A549 (cell line): ENCODE measurements around the gene DSG3. TPM values are rescaled to one million over a fixed set of nuclear protein-coding genes. Genes with fewer than 3 reads are reported as not detected.

Experiments
- ATAC-seq, 2 experiments: fragments of 200-7000 bp in 1 of 2; fragments of >200 bp in 1 of 2; cut with Nextera tagmentation in 1 of 2; cut with Tn5 transposase in 1 of 2; 3 replicates each; pipeline versions ENCODE4 v1.8.0 to v1.9.1; 2018 to 2020; ENCODE audit warnings: mild to moderate bottlenecking in 1 of 2, moderate library complexity in 1 of 2
- CTCF ChIA-PET: fragments of 300-600 bp; sonication (Branson Sonifier 250); formaldehyde crosslinking; extraction: SDS; loops from one replicate; lab custom pipeline; 2021; ENCODE audit warnings: antibody characterized with exemption, inconsistent platforms; lab: Yijun Ruan, JAX
- POLR2A ChIA-PET: fragments of 350-600 bp; formaldehyde crosslinking; extraction: SDS; loops from one replicate; lab custom pipeline; 2021; ENCODE audit warnings: antibody characterized with exemption, inconsistent platforms; lab: Yijun Ruan, JAX
- DNase-seq, 2 experiments: peaks; one replicate each; pipeline versions ENCODE4 v3.0.0 to v3.0.0-alpha.2; 2011 to 2016; ENCODE audit warnings: low read depth in 1 of 2, low spot score in 1 of 2
- FAIRE-seq: peaks from 2 replicates; lab custom pipeline; 2011; peaks lifted over from hg19 to GRCh38; lab: Jason Lieb, UNC
- H3K27ac ChIP-seq, 2 experiments: fragments of >200 bp; sonication (Bioruptor Twin); formaldehyde crosslinking; 3 replicates each; pipeline ENCODE4 v1.5.1; 2016 to 2017
- H3K4me1 ChIP-seq: fragments of >200 bp; sonication (Bioruptor Twin); formaldehyde crosslinking; 3 replicates; pipeline ENCODE4 v1.6.1; 2016
- H3K4me2 ChIP-seq: fragments of >200 bp; sonication (Bioruptor Twin); formaldehyde crosslinking; 3 replicates; pipeline ENCODE4 v1.6.1; 2016
- H3K4me3 ChIP-seq: fragments of >200 bp; sonication (Bioruptor Twin); formaldehyde crosslinking; 3 replicates; pipeline ENCODE4 v1.5.1; 2016
- H3K9me3 ChIP-seq: fragments of >200 bp; sonication (Bioruptor Twin); formaldehyde crosslinking; 3 replicates; pipeline ENCODE4 v1.6.1; 2016
- ATOH8 ChIP-seq: fragments of 250-450 bp; sonication (Bioruptor Pico); IDR thresholded peaks from 2 replicates; pipeline ENCODE4 v1.5.0; 2020; ENCODE audit warnings: low read depth, mild to moderate bottlenecking, moderate library complexity
- CBX8 ChIP-seq: fragments of 200-600 bp; sonication (generic); IDR thresholded peaks from 2 replicates; pipeline ENCODE4 v1.6.1; 2016
- CHD2 ChIP-seq: fragments of 150-350 bp; IDR thresholded peaks from 2 replicates; pipeline ENCODE4 v1.6.1; 2014; ENCODE audit warnings: low read length; ENCODE audit not compliant: partially characterized antibody
- CHD4 ChIP-seq: fragments of 200-600 bp; sonication (generic); IDR thresholded peaks from 2 replicates; pipeline ENCODE4 v1.6.1; 2016; ENCODE audit warnings: antibody characterized with exemption, mild to moderate bottlenecking, borderline replicate concordance
- CTCF ChIP-seq: fragments of >200 bp; sonication (Bioruptor Twin); formaldehyde crosslinking; IDR thresholded peaks from 3 replicates; pipeline ENCODE4 v1.5.1; 2016
- E2F6 ChIP-seq: IDR thresholded peaks from 2 replicates; pipeline ENCODE4 v1.6.1; 2012; ENCODE audit warnings: low read depth, borderline replicate concordance
- ESRRA ChIP-seq: fragments of 150-350 bp; IDR thresholded peaks from 2 replicates; pipeline ENCODE4 v1.6.1; 2014; ENCODE audit warnings: mild to moderate bottlenecking, low read length, borderline replicate concordance
- FOSL2 ChIP-seq, 2 experiments: fragments of 450-650 bp in 1 of 2; fragments of >200 bp in 1 of 2; sonication (Bioruptor Twin) in 1 of 2; formaldehyde crosslinking; IDR thresholded peaks; 2 replicates each; pipeline versions ENCODE4 v1.5.0 to v1.6.1; 2016 to 2020; ENCODE audit warnings: mild to moderate bottlenecking in 1 of 2, moderate library complexity in 1 of 2
- KDM5A ChIP-seq: fragments of 200-600 bp; sonication (generic); IDR thresholded peaks from 2 replicates; pipeline ENCODE4 v1.6.1; 2016; ENCODE audit warnings: antibody characterized with exemption, mild to moderate bottlenecking
- MAFK ChIP-seq: fragments of 450-650 bp; IDR thresholded peaks from 2 replicates; pipeline ENCODE4 v1.6.1; 2014; ENCODE audit not compliant: partially characterized antibody
- MAX ChIP-seq: IDR thresholded peaks from 2 replicates; pipeline ENCODE4 v1.6.1; 2012
- MAZ ChIP-seq: fragments of 150-350 bp; IDR thresholded peaks from 2 replicates; pipeline ENCODE4 v1.6.1; 2014; ENCODE audit warnings: antibody characterized with exemption, low read depth, low read length, borderline replicate concordance
- NPAS2 ChIP-seq: fragments of 250-450 bp; sonication (Bioruptor Pico); IDR thresholded peaks from 2 replicates; pipeline ENCODE4 v1.8.0; 2022; ENCODE audit warnings: mild to moderate bottlenecking, moderate library complexity, borderline replicate concordance
- NR3C1 ChIP-seq: fragments of >200 bp; sonication (Bioruptor Twin); formaldehyde crosslinking; IDR thresholded peaks from 3 replicates; pipeline ENCODE4 v1.6.1; 2017
- PHF8 ChIP-seq: fragments of 200-600 bp; sonication (generic); IDR thresholded peaks from 2 replicates; pipeline ENCODE4 v1.6.1; 2016; ENCODE audit warnings: low read depth, mild to moderate bottlenecking, antibody characterized with exemption, moderate library complexity, borderline replicate concordance
- REST ChIP-seq: fragments of 200-600 bp; sonication (generic); IDR thresholded peaks from 2 replicates; pipeline ENCODE4 v1.6.1; 2016; ENCODE audit warnings: antibody characterized with exemption, mild to moderate bottlenecking, moderate library complexity
- SMC3 ChIP-seq: fragments of >200 bp; sonication (Bioruptor Twin); formaldehyde crosslinking; IDR thresholded peaks from 3 replicates; pipeline ENCODE4 v1.6.1; 2018; ENCODE audit warnings: inconsistent platforms
- ZFP36 ChIP-seq: fragments of 450-650 bp; IDR thresholded peaks from 2 replicates; pipeline ENCODE4 v1.6.1; 2014; ENCODE audit warnings: borderline replicate concordance; ENCODE audit not compliant: partially characterized antibody
- ZNF302 ChIP-seq: fragments of 250-450 bp; sonication (Bioruptor Pico); IDR thresholded peaks from 2 replicates; pipeline ENCODE4 v1.9.0; 2021; ENCODE audit warnings: inconsistent platforms, mild to moderate bottlenecking, moderate library complexity
- WGBS: methylation state at CpG from one replicate; pipeline ENCODE4 v1.1.6; 2017; ENCODE audit errors: missing lambda C conversion rate; 5-methylcytosine and 5-hydroxymethylcytosine counted together
- polyA plus RNA-seq, 4 experiments: library from polyadenylated mRNA; depleted of rRNA in 3 of 4; stranded (reverse); fragments of >200 nt; fragmentation: RNase III in 1 of 4; extraction: RNeasy Plus Mini Kit Qiagen cat#74134 plus additional on column Dnase treatment in 1 of 4; gene quantifications; 2 replicates in 3 of 4; 3 replicates in 1 of 4; pipeline ENCODE4 v1.2.3, GENCODE V29; 2011 to 2017

Gene DSG3
- polyA plus RNA-seq, 2 of the 4 experiments (the other 2 are of a cell fraction): 0.01 to 0.03 TPM

GRCh38 chr18:31513189-31513935, 65.8 kb downstream of the DSG3 start:
- peaks cover 60% of the 10 kb centered on the region for H3K4me1 ChIP-seq

GRCh38 chr18:31516437-31516836, 68.9 kb downstream of the DSG3 start:
- DNase-seq (no peak), ATAC-seq (no peak), FAIRE-seq (no peak)
- Histone ChIP-seq H3K9me3 (no peaks in the 10 kb centered on the region), H3K27ac (no peak overlapping the region), H3K4me1 (peaks cover 29% of the 10 kb centered on the region), H3K4me3 (no peak overlapping the region), H3K4me2 (no peak overlapping the region)
- no peak for TF ChIP-seq PHF8
- TF ChIP-seq ATOH8 (CRISPR knock-in tag): no peak
- no peak for TF ChIP-seq CBX8
- no peak for TF ChIP-seq SMC3
- TF ChIP-seq ZNF302 (CRISPR knock-in tag): no peak
- no peak for TF ChIP-seq CHD2
- no peak for TF ChIP-seq NPAS2 (CRISPR knock-in tag)
- ChIA-PET CTCF (interaction anchor here (2.6 to 2.9 kb wide), 2 partner anchors 39 to 92 kb away, joined by 9 to 13 read pairs; no protein-coding TSS in a partner anchor), POLR2A (no interaction called here)
- 93% methylated on average over 3 of the region's 3 CpGs for WGBS

More at GRCh38 chr18:31513189-31513935, 65.8 kb downstream of the DSG3 start:
- 10% methylated on average over 4 of the region's 4 CpGs for WGBS
- Histone ChIP-seq H3K27ac (peak overlapping the region; percentile 71 to 90), H3K4me3 (no peak overlapping the region), H3K9me3 (no peaks in the 10 kb centered on the region), H3K4me2 (peak overlapping the region; percentile 69)
- CTCF ChIA-PET: interaction anchor here (0.9 to 3.1 kb wide), 3 partner anchors 13 to 89 kb away, joined by 3 to 16 read pairs (median 5); no protein-coding TSS in a partner anchor
- peak; percentile 32; the same call in 1 of the 2 replicates for TF ChIP-seq MAX
- no peak for TF ChIP-seq ESRRA
- TF ChIP-seq CHD4: no peak
- no peak for TF ChIP-seq NPAS2 (CRISPR knock-in tag)
- no peak for TF ChIP-seq E2F6
- TF ChIP-seq FOSL2 (IDR thresholded peaks at IDR 0.05): no peak
- peak; percentile 59 for TF ChIP-seq FOSL2 (CRISPR knock-in tag; IDR thresholded peaks at IDR 0.05)
- POLR2A ChIA-PET: no interaction called here
- DNase-seq: peak; percentile 32 to 67
- peak; percentile 79 to 81 for ATAC-seq
- FAIRE-seq: no peak

GRCh38 chr18:31526374-31526773, 78.8 kb downstream of the DSG3 start:
- no peak overlapping the region for H3K4me3 ChIP-seq
- no peak for TF ChIP-seq MAZ
- peak; percentile 73 for TF ChIP-seq MAFK
- no peak for TF ChIP-seq ZFP36
- TF ChIP-seq CTCF: no peak
- no peak for TF ChIP-seq NR3C1
- TF ChIP-seq KDM5A: no peak
- no peak for TF ChIP-seq ZNF302 (CRISPR knock-in tag)
- no peak for TF ChIP-seq ESRRA
- TF ChIP-seq REST: no peak
- CTCF ChIA-PET: interaction anchor here (0.8 kb wide), 1 partner anchor 102 kb away, joined by 3 read pairs; no protein-coding TSS in a partner anchor
- H3K9me3 ChIP-seq: no peaks in the 10 kb centered on the region
- H3K4me2 ChIP-seq: no peak overlapping the region
- no peak overlapping the region for H3K27ac ChIP-seq
- FAIRE-seq: no peak
- no peaks in the 10 kb centered on the region for H3K4me1 ChIP-seq
- WGBS: 95% methylated on average over 7 of the region's 7 CpGs
- POLR2A ChIA-PET: no interaction called here
- no peak for DNase-seq
- no peak for ATAC-seq
